ENCODE data around the gene IMPG2.

Gene IMPG2

DNA sequence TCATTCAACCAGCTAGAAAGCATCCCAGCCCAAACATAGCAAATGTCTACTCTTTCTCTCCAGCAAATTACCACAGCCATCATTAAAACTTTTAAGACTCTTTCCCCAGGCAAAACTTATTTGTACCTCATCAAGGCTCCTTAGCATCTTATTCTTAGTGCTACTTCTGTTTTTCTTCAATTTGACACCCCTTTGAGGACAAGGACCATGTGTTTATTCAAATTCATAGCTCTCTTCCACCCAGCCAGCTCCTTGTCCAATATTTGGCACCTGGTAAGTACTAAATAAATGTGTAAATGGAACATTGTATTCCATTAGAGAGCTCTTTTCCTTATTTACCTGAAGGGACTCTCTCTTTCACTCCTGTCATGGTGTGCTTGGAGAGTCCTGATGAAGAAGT, 89.8 kb downstream of the IMPG2 start:
- DNase-seq = no peak

GRCh38 chr3:101229681-101230080, 90.7 kb downstream of the IMPG2 start:
- no peak for DNase-seq

DNA sequence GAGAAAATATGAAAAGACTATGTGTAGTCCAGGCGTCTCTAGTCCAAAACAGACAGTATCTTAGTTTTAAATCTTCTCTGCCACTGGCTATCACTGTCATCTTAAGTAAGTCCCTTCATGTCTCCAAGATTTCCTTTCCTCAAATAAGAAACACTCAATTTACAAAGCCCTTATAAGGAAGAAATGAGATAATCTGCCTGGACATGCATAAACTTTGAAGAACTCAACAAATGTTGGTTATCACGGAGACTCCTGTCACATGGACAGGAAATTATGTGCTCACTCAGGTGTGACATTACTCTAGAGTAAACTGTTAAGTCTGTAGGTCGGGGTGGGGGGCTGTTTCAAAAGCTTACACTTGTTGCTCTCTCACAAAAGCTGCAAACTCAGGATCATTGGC, 91.9 kb downstream of the IMPG2 start:
- DNase-seq = no peak

- DNase-seq = no peak
These were observed 95.6 kb downstream of the IMPG2 start for GRCh38 chr3:101224739-101225138.

- DNase-seq = no peak
These were observed 97.4 kb downstream of the IMPG2 start for GRCh38 chr3:101223016-101223415.

- no peak for DNase-seq
These were observed 100.4 kb downstream of the IMPG2 start for GRCh38 chr3:101219842-101220560.

GRCh38 chr3:101217472-101218245, 102.7 kb downstream of the IMPG2 start:
- no peak for DNase-seq

GRCh38 chr3:101216710-101217465, 103.5 kb downstream of the IMPG2 start:
- no peak for DNase-seq

GRCh38 chr3:101212730-101213129, 107.6 kb downstream of the IMPG2 start:
- no peak for DNase-seq

- DNase-seq = no peak
These were observed 116.1 kb downstream of the IMPG2 start for GRCh38 chr3:101204246-101204645.

GRCh38 chr3:101203411-101203810, 117.0 kb downstream of the IMPG2 start:
- no peak for DNase-seq

DNA sequence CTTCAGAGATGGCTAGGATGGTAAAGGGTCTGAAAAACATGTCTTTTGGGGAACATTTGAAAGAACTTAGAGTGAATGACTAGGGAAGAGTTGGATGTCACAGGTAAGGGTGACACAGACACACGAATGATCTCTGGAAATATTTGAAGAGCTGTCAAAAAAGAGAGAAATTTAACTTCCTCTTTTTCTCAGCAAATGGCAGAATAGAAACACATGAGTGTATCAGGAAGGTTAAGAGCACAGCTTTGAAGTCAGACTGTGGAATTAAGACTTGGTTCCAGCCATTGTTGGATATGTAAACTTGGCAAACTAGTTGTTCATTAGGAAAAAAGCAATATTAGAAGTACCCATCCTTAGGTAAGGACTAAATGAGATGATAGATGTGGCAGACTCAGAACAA, 117.7 kb downstream of the IMPG2 start:
- no peak for DNase-seq

DNA sequence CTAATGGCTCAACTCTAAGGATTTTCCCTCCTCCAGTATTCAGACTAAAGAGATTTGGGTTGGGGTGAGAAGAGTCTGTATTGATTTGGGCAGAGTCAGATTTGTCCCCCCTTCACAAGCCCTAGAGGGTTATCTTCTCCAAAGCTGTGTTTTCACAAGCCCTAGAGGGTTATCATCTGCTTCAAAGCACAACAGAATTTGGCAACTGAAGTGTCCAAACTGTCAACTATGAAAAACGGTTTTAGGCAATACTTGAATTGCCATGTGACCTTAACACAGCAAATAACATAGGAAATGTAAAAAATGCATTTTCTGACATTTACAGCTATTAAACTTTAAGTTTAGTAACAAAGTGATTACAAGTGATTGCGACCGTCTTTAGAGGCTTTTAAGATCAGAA, 119.9 kb downstream of the IMPG2 start:
- no peak for DNase-seq

DNA sequence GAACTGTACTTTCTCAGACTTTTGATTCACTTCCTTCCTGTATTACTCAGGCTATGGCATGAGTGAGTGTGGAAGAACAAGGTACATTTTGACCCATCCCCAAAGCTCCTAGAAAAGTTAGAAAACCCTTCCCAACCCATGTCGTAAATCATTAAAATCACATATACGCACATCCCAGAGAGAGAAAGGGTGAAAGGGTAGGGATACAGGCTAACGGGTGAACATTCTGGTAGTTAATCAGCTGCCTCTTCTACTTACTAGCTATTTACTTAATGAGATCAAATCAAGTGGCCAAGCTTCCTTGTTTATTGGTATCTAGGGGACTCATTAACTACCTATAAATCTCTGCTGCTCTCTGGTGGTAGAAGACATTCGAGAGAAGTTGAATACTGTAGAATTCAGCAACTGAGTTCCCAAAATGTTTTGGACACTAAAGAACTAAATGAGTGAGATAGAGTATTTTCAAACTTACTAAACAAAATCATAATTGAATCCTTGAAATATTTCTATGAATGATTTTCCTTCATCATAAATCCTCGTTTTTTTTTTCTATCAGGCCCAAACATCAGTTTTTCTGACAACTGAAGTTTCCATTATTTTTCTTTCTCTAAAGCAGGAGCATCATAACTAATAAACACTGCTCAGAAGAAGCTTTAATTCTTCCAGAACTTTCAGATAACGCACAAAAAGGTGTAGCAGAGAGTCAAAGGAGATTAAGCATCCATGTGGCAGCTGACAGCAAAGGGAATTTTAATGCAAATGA, 124.2 kb downstream of the IMPG2 start:
- no peak for DNase-seq

DNA sequence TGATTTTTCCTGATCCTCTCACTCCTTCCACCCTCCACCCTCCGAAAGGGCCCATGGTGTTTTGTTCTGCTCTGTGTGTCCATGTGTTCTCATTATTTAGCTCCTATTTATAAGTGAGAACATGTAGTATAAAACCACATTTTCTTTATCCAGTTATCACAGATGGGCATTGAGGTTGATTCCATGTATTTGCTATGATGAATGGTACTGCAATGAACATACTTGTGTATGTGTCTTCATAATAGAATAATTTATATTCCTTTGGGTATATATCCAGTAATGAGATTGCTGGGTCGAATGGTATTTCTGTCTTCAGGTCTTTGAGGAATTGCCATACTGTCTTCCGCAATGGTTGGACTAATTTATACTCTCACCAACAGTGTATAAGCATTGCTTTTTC, 126.0 kb downstream of the IMPG2 start:
- no peak for DNase-seq

DNA sequence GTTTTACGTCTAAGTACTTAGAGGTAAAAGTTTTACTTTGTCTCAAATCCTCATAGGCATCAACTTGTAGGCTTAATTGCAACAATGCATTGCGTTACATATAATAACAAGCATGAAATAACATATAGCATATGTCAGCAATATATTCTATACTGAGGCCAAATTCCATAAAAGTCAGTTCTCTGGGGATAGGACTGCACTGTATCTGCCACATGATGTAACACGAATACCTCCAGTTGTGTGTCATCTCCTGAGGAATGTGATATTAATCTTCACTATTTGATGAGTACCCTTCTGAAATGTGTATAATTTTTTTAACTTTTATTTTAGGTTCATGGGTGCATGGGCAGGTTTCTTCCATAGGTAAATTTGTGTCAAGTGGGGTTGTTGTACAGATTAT, 126.4 kb downstream of the IMPG2 start:
- DNase-seq = no peak

DNA sequence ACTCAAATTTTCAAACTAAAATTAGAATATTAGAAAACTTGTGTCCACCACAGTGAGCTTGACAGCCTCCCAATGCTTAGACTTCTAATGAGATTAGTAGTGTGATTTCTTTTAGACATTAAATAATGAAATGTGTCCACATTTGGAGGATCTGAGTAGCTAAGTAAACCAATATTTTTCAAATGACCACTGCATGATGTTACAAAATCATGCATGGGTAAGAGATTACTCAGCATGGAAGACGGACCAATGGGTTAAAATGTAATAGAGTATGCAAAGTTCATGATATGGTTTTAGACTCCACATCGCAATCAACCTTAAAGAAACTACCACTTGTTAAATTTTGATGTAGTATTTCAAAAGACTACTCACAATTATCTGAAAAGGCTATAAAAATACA, 130.6 kb downstream of the IMPG2 start:
- DNase-seq = no peak

DNA sequence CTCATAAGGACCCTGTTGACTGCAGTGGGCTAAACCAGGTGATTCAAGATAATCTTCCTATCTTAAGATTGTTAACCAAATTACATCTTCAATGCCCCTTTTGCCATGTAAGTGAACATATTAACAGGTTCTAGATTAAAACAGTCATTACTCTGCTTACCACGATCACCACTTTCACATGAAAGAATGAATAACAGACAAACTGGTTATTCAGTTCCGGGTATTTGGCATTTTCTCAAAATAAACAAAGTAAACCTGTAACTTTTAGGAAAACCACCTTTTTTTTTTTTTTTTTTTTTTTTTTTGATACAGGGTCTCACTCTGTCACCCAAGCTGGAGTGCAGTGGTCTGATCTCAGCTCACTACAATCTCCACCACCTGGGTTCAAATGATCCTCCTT, 131.2 kb downstream of the IMPG2 start:
- no peak for DNase-seq

DNA sequence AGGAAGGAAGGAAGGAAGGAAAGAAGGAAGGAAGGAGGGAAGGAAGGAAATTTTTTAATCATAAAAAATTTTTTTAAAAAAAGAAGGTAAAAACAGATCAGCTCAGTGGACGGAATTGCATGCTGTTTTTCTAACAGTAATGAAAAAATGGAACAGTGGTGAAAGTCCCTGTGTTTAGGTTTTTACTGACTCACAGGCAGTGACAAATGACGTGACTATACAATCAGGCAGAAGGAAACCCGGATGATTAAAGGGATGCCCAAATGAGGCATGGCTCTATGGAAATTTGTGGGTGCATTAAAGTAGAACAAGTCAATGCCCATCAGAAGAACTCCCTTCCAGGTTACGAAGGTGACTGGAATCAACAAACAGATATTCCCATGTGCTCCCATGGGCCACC, 135.0 kb downstream of the IMPG2 start:
- no peak for DNase-seq

DNA sequence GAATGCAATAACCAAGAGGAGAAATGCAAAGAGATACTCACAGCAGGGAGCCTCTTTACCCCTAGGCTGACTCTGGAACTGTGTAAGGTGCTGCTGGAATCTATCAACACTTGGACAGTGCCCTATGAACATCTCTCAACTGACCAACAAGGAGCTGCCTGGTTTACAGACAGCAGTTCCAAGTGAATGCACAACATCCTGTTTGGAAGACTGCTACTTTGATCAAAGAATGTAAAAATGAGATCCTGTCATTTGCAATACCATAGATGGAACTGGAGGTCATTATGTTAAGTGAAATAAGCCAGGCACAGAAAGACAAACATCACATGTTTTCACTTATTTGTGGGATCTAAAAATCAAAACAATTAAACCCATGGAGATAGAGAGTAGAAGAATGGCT, 136.3 kb downstream of the IMPG2 start:
- no peak for DNase-seq

- no peak for DNase-seq
These were observed 137.2 kb downstream of the IMPG2 start for GRCh38 chr3:101183151-101183550.

DNA sequence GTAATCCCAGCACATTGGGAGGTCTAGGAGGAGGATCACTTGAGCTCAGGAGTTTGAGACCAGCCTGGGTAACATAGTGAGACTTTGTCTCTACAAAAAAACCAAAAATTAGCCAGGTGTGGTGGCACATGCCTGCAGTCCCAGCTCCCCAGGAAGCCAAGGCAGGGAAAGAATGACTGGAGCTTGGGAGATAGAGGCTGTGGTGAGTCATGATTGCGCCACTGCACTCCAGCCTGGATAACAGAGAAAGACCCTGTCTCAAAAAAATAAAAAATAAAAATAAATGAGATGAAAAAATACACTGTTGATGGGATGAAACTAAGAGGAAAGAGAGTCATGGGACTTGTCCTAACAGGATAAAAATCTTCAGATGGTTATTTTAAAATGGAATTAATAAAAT, 137.6 kb downstream of the IMPG2 start:
- DNase-seq = no peak

- DNase-seq = no peak
These were observed 138.6 kb downstream of the IMPG2 start for GRCh38 chr3:101181801-101182200.

Measured in stimulated activated CD4-positive, alpha-beta T cell treated with anti-CD3 and anti-CD28 coated beads, Interleukin-4, amount 100 ng/mL, for 24 hours (primary cell).